ENCODE data around the gene HPRT1. TPM values are rescaled to one million over a fixed set of nuclear protein-coding genes. Genes with fewer than 3 reads are reported as not detected.

The HPRT1 gene
- total RNA-seq, 1 donor from 2014 or later = 10.5 TPM

DNA sequence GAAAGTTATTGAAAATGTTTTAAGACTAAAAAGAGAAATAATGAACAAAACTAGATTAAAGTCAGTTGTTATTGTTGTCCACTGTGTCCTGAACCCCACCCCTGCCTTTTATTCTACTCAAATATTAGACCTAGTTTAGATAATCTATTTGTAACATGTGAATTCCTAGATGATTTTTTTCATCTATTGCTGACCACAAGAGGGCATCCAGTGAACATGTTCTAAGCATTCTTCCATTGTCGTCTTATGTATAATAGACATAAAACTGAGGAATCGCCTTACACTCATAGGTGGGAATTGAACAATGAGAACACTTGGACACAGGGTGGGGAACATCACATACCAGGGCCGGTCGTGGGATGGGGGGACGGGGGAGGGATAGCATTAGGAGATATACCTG, 36.4 kb upstream of the HPRT1 start:
- Mint-ChIP-seq H3K4me3 (ENCODE audit: unreplicated experiment) (no peak overlapping the region), H3K4me1 (ENCODE audit: unreplicated experiment) (no peaks in the 10 kb centered on the region), H3K36me3 (ENCODE audit: low read depth, unreplicated experiment) (no peaks in the 10 kb centered on the region), H3K27me3 (ENCODE audit: unreplicated experiment) (no peaks in the 10 kb centered on the region), H3K9me3 (ENCODE audit: unreplicated experiment) (no peaks in the 10 kb centered on the region), H3K27ac (ENCODE audit: unreplicated experiment) (no peak overlapping the region)
- TF ChIP-seq, protein P1, sequence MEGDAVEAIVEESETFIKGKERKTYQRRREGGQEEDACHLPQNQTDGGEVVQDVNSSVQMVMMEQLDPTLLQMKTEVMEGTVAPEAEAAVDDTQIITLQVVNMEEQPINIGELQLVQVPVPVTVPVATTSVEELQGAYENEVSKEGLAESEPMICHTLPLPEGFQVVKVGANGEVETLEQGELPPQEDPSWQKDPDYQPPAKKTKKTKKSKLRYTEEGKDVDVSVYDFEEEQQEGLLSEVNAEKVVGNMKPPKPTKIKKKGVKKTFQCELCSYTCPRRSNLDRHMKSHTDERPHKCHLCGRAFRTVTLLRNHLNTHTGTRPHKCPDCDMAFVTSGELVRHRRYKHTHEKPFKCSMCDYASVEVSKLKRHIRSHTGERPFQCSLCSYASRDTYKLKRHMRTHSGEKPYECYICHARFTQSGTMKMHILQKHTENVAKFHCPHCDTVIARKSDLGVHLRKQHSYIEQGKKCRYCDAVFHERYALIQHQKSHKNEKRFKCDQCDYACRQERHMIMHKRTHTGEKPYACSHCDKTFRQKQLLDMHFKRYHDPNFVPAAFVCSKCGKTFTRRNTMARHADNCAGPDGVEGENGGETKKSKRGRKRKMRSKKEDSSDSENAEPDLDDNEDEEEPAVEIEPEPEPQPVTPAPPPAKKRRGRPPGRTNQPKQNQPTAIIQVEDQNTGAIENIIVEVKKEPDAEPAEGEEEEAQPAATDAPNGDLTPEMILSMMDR (IDR thresholded peaks at IDR 0.05; ENCODE audit: unreplicated experiment) = no peak
- DNase-seq (ENCODE audit: low spot score) = no peak

DNA sequence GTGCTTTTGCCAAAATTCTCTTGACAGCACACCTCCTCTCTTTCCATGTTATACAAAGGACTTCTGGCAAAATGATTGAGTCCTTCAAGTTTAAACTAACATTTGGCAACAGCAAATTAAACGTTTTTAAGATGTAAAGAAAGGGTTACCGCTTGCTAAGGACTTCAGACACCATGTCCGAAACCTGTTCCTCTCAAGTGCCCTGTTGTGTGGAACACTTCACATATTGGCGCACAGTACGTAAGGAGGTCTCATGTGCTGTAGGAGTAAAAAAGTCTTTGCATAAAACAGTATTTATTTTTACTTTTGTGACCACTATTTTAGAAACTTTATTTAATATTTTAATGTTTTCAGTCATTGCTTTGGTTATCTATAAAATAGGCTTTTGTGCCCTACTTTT, 33.7 kb upstream of the HPRT1 start:
- no peak overlapping the region for H3K4me3 Mint-ChIP-seq (ENCODE audit: unreplicated experiment)
- DNase-seq (ENCODE audit: low spot score) = no peak
- H3K4me1 Mint-ChIP-seq (ENCODE audit: unreplicated experiment) = no peaks in the 10 kb centered on the region
- H3K9me3 Mint-ChIP-seq (ENCODE audit: unreplicated experiment) = no peaks in the 10 kb centered on the region
- no peaks in the 10 kb centered on the region for H3K27me3 Mint-ChIP-seq (ENCODE audit: unreplicated experiment)
- no peaks in the 10 kb centered on the region for H3K36me3 Mint-ChIP-seq (ENCODE audit: low read depth, unreplicated experiment)
- H3K27ac Mint-ChIP-seq (ENCODE audit: unreplicated experiment) = no peak overlapping the region
- TF ChIP-seq, protein P1 (IDR thresholded peaks at IDR 0.05; ENCODE audit: unreplicated experiment) = no peak

DNA sequence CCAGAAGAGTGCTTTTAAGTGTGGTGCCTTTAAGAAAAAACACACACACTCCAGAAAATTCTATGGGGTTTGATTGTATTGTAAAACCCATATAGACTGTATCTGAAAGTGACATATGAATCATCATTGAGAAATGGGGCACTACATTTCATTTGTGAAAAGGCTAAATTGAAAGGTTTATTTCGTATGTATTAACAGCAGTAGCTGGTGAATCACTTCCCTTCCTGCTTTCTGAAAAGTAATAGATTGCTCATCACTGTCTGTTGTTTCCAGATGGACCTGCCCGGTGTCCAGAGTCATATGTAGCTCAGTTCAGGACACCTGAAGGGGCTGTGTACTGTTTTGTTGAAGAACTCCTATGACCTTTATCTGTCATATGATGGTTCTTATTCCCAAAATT, 28.1 kb upstream of the HPRT1 start:
- TF ChIP-seq, protein P1 (IDR thresholded peaks at IDR 0.05; ENCODE audit: unreplicated experiment) = no peak
- Mint-ChIP-seq H3K36me3 (ENCODE audit: low read depth, unreplicated experiment) (peaks cover 11% of the 10 kb centered on the region), H3K4me3 (ENCODE audit: unreplicated experiment) (no peak overlapping the region), H3K27me3 (ENCODE audit: unreplicated experiment) (no peaks in the 10 kb centered on the region), H3K9me3 (ENCODE audit: unreplicated experiment) (no peaks in the 10 kb centered on the region), H3K4me1 (ENCODE audit: unreplicated experiment) (no peaks in the 10 kb centered on the region), H3K27ac (ENCODE audit: unreplicated experiment) (no peak overlapping the region)
- DNase-seq (ENCODE audit: low spot score) = no peak

DNA sequence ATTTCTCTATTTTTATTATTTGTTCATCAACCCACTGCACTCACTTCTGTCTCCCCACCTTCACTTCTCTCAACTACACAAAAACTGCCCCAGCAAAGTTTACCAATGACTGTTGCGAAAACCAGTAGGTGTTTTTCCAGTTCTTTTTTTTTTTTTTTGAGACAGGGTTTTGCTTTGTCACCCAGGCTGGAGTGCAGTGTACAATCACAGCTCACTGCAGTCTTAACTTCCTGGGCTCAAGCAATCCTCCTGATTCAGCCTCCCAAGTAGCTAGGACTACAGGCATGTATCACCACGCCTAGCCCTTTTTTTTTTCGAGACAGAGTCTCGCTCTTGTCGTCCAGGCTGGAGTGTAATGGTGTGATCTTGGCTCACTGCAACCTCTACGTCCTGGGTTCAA, 24.1 kb upstream of the HPRT1 start:
- Mint-ChIP-seq H3K4me3 (ENCODE audit: unreplicated experiment) (no peak overlapping the region), H3K27ac (ENCODE audit: unreplicated experiment) (no peak overlapping the region), H3K4me1 (ENCODE audit: unreplicated experiment) (no peaks in the 10 kb centered on the region), H3K36me3 (ENCODE audit: low read depth, unreplicated experiment) (peaks cover 11% of the 10 kb centered on the region), H3K27me3 (ENCODE audit: unreplicated experiment) (no peaks in the 10 kb centered on the region), H3K9me3 (ENCODE audit: unreplicated experiment) (no peaks in the 10 kb centered on the region)
- TF ChIP-seq, protein P1 (IDR thresholded peaks at IDR 0.05; ENCODE audit: unreplicated experiment) = no peak
- no peak for DNase-seq (ENCODE audit: low spot score)

DNA sequence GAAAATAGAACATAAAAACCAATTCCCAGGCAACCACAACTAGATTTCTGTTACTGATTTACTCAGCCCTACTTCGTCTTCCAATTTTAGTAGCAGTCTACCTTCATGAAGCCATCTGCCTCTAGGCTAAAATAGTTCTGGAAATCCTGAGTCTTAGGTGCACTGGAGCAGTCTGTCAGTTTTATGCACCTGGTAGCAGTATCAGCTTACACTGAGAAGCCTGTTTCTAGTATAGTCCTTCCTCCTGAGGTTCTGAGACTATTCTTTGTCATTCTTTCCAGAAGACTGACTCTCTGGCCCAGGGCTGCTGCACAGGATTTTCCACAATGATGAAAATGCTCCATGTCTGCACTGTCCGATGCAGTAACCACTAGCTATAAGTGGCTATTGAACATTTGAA, 16.9 kb upstream of the HPRT1 start:
- Mint-ChIP-seq H3K27me3 (ENCODE audit: unreplicated experiment) (no peaks in the 10 kb centered on the region), H3K36me3 (ENCODE audit: low read depth, unreplicated experiment) (no peaks in the 10 kb centered on the region), H3K27ac (ENCODE audit: unreplicated experiment) (no peak overlapping the region), H3K9me3 (ENCODE audit: unreplicated experiment) (no peaks in the 10 kb centered on the region), H3K4me1 (ENCODE audit: unreplicated experiment) (no peaks in the 10 kb centered on the region), H3K4me3 (ENCODE audit: unreplicated experiment) (no peak overlapping the region)
- TF ChIP-seq, protein P1 (IDR thresholded peaks at IDR 0.05; ENCODE audit: unreplicated experiment) = no peak
- DNase-seq (ENCODE audit: low spot score) = no peak

Data from endothelial cell (in vitro differentiated cells).